K562 (cell line): ENCODE results near the gene PLCE1. TPM values are rescaled to one million over a fixed set of nuclear protein-coding genes. Genes with fewer than 3 reads are reported as not detected.

ENCODE experiments used
- ATAC-seq: fragments of 200-7000 bp; cut with Tn5 transposase; 3 replicates; pipeline ENCODE4 v1.9.1; 2020; ENCODE audit warnings: moderate library complexity
- BruUV-seq: library from RNA; stranded (reverse); fragments of 400-500 nt; replicated peaks from 2 replicates; lab custom pipeline; 2021; lab: Mats Ljungman, UMichigan
- CTCF ChIA-PET: fragments of 300-600 bp; formaldehyde crosslinking; extraction: SDS; loops from one replicate; lab custom pipeline; 2021; ENCODE audit warnings: low intra/inter-chr PET ratio; lab: Yijun Ruan, JAX
- POLR2A ChIA-PET: fragments of 300-600, 350-650 bp; sonication (Branson Sonifier 250); formaldehyde crosslinking; extraction: SDS; loops from one replicate; lab custom pipeline; 2021; ENCODE audit warnings: antibody characterized with exemption, inconsistent platforms; lab: Yijun Ruan, JAX
- DNase-seq, 4 experiments: peaks; one replicate each; pipeline versions ENCODE4 v3.0.0 to v3.0.0-alpha.2; 2011 to 2018; ENCODE audit warnings: low spot score in 3 of 4, mixed read lengths in 3 of 4; ENCODE audit errors: extremely low read depth in 1 of 4
- FAIRE-seq: peaks from 2 replicates; lab custom pipeline; 2011; peaks lifted over from hg19 to GRCh38; lab: Jason Lieb, UNC
- H2AFZ ChIP-seq: 2 replicates; pipeline ENCODE4 v1.6.0; 2011; ENCODE audit warnings: low read depth, low read length, control low read depth, inconsistent platforms
- H3K27ac ChIP-seq: fragments of 200-600 bp; 3 replicates; pipeline ENCODE4 v1.8.0; 2011; ENCODE audit warnings: low read depth, mild to moderate bottlenecking, control low read depth, inconsistent platforms, low read length, moderate library complexity, mixed read lengths; ENCODE audit errors: extremely low read depth
- H3K27me3 ChIP-seq, 2 experiments: fragments of 300-600 bp in 1 of 2; 2 replicates in 1 of 2; 3 replicates in 1 of 2; pipeline versions ENCODE4 v1.6.0 to v1.8.0; 2011; ENCODE audit warnings: inconsistent platforms in 2 of 2, low read length in 2 of 2, mild to moderate bottlenecking in 1 of 2, mixed read lengths in 1 of 2, moderate library complexity in 1 of 2; ENCODE audit not compliant: control insufficient read depth in 2 of 2, insufficient read depth in 2 of 2
- H3K36me3 ChIP-seq: fragments of 300-600 bp; 3 replicates; pipeline ENCODE4 v1.8.0; 2011; ENCODE audit warnings: mild to moderate bottlenecking, low read length, inconsistent platforms; ENCODE audit not compliant: control insufficient read depth, insufficient read depth
- H3K4me1 ChIP-seq, 2 experiments: fragments of 200-600 bp in 1 of 2; replicated peaks in 1 of 2; 2 replicates in 1 of 2; 3 replicates in 1 of 2; pipeline versions ENCODE4 v1.5.1 to v1.8.0; 2011; ENCODE audit warnings: inconsistent platforms in 2 of 2, low read length in 2 of 2, mild to moderate bottlenecking in 1 of 2, mixed read lengths in 1 of 2, moderate library complexity in 1 of 2; ENCODE audit not compliant: control insufficient read depth in 2 of 2, insufficient read depth in 2 of 2
- H3K4me2 ChIP-seq: 2 replicates; pipeline ENCODE4 v1.6.1; 2011; ENCODE audit warnings: low read length, control low read depth, inconsistent platforms, mixed read lengths; ENCODE audit not compliant: insufficient read depth
- H3K4me3 ChIP-seq: fragments of 200-600 bp; sonication (generic), shearing (Covaris generic); 2 replicates; pipeline ENCODE4 v1.5.1; 2016; ENCODE audit warnings: control low read depth, inconsistent platforms
- H3K79me2 ChIP-seq: fragments of 200-600 bp; 3 replicates; pipeline ENCODE4 v1.8.0; 2011; ENCODE audit warnings: low read length, inconsistent platforms; ENCODE audit not compliant: control insufficient read depth, insufficient read depth
- H3K9ac ChIP-seq, 2 experiments: 2 replicates each; pipeline versions ENCODE4 v1.6.0 to v1.6.1; 2011; ENCODE audit warnings: low read depth in 2 of 2, low read length in 2 of 2, control low read depth in 1 of 2, inconsistent platforms in 1 of 2, mild to moderate bottlenecking in 1 of 2, mixed read lengths in 1 of 2; ENCODE audit not compliant: insufficient read depth in 1 of 2
- H3K9me1 ChIP-seq: one replicate; pipeline ENCODE4 v1.6.0; 2011; ENCODE audit warnings: inconsistent platforms, mild to moderate bottlenecking, low read length, moderate library complexity; ENCODE audit not compliant: control insufficient read depth, insufficient read depth
- H3K9me3 ChIP-seq: replicated peaks from 2 replicates; pipeline ENCODE4 v1.5.1; 2011; ENCODE audit warnings: low read depth, low read length, inconsistent platforms; ENCODE audit not compliant: control insufficient read depth, insufficient read depth
- H4K20me1 ChIP-seq: replicated peaks from 2 replicates; pipeline ENCODE4 v1.6.1; 2011; ENCODE audit warnings: low read length, inconsistent platforms, mixed read lengths; ENCODE audit not compliant: control insufficient read depth, insufficient read depth
- CHD4 ChIP-seq: fragments of 200-600 bp; sonication (generic); IDR thresholded peaks from 3 replicates; pipeline ENCODE4 v1.6.1; 2012; ENCODE audit warnings: low read depth, mild to moderate bottlenecking, mixed read lengths, low read length, inconsistent platforms; ENCODE audit not compliant: insufficient read depth, insufficient replicate concordance, poor library complexity, severe bottlenecking
- ETS1 ChIP-seq: conservative IDR thresholded peaks from 2 replicates; pipeline ENCODE4 v1.6.1; 2011; ENCODE audit warnings: low read depth, mild to moderate bottlenecking, low read length; ENCODE audit not compliant: control insufficient read depth
- EZH2 ChIP-seq: IDR thresholded peaks from 2 replicates; pipeline ENCODE4 v1.6.1; 2012; ENCODE audit warnings: low read depth, mild to moderate bottlenecking, inconsistent platforms, low read length, borderline replicate concordance
- FIP1L1 ChIP-seq: fragments of 200-400 bp; formaldehyde crosslinking; IDR thresholded peaks from 2 replicates; pipeline ENCODE4 v1.6.1; 2018; ENCODE audit warnings: mild to moderate bottlenecking, low read depth, low read length; ENCODE audit not compliant: poor library complexity, severe bottlenecking
- FOXA1 ChIP-seq: fragments of 450-650 bp; IDR thresholded peaks from 2 replicates; pipeline ENCODE4 v1.6.1; 2016; ENCODE audit warnings: mild to moderate bottlenecking, borderline replicate concordance
- GMEB1 ChIP-seq: fragments of 250-450 bp; sonication (Bioruptor Pico); IDR thresholded peaks from 2 replicates; pipeline ENCODE4 v1.4.0; 2020; ENCODE audit warnings: mild to moderate bottlenecking
- NCOA2 ChIP-seq, 2 experiments: fragments of 450-650 bp; IDR thresholded peaks; 2 replicates each; pipeline ENCODE4 v1.6.1; 2018; ENCODE audit warnings: mild to moderate bottlenecking in 2 of 2, moderate library complexity in 1 of 2; ENCODE audit not compliant: partially characterized antibody in 2 of 2
- NCOR1 ChIP-seq: fragments of 450-650 bp; IDR thresholded peaks from 2 replicates; pipeline ENCODE4 v1.6.1; 2016; ENCODE audit warnings: mild to moderate bottlenecking, moderate library complexity
- NR3C1 ChIP-seq: sonication (generic); formaldehyde crosslinking; IDR thresholded peaks from 2 replicates; pipeline ENCODE4 v1.8.1; 2022; ENCODE audit warnings: missing genetic modification reagents
- PREB ChIP-seq: sonication (generic); formaldehyde crosslinking; IDR thresholded peaks from 2 replicates; pipeline ENCODE4 v1.8.1; 2023; ENCODE audit warnings: mild to moderate bottlenecking, missing genetic modification reagents
- PTTG1 ChIP-seq: fragments of 450-650 bp; IDR thresholded peaks from 2 replicates; pipeline ENCODE4 v1.6.1; 2016; ENCODE audit warnings: low read depth, mild to moderate bottlenecking, missing genetic modification characterization, missing compliant biosample characterization
- TRIM25 ChIP-seq: fragments of 450-650 bp; IDR thresholded peaks from 2 replicates; pipeline ENCODE4 v1.7.0; 2016; ENCODE audit warnings: borderline replicate concordance
- YY1 ChIP-seq, 3 experiments: IDR thresholded peaks; 2 replicates each; pipeline ENCODE4 v1.6.1; 2011; ENCODE audit warnings: low read length in 2 of 3, mild to moderate bottlenecking in 2 of 3, moderate library complexity in 2 of 3, borderline replicate concordance in 1 of 3, control low read depth in 1 of 3, low read depth in 1 of 3; ENCODE audit not compliant: insufficient read depth in 3 of 3, insufficient replicate concordance in 2 of 3, control insufficient read depth in 1 of 3, insufficient read length in 1 of 3; ENCODE audit errors: extremely low read depth in 1 of 3
- ZBED1 ChIP-seq: IDR thresholded peaks from 2 replicates; pipeline ENCODE4 v1.6.1; 2014
- ZNF175 ChIP-seq: fragments of 200-800 bp; sonication (Bioruptor generic); IDR thresholded peaks from 2 replicates; pipeline ENCODE4 v1.6.1; 2016; ENCODE audit warnings: low read depth, mild to moderate bottlenecking, missing genetic modification characterization, missing compliant biosample characterization
- ZNF41 ChIP-seq: fragments of 250-450 bp; sonication (Bioruptor Pico); conservative IDR thresholded peaks from 2 replicates; pipeline ENCODE4 v1.4.0; 2020; ENCODE audit warnings: mild to moderate bottlenecking
- ZZZ3 ChIP-seq: fragments of 450-650 bp; IDR thresholded peaks from 2 replicates; pipeline ENCODE4 v1.6.1; 2016; ENCODE audit warnings: antibody characterized with exemption, mild to moderate bottlenecking, moderate library complexity
- WGBS: fragments of 100-300 bp; shearing (Covaris generic); methylation state at CpG from one replicate; pipeline ENCODE4 v1.1.6; 2016; ENCODE audit warnings: low coverage, mixed read lengths; ENCODE audit not compliant: insufficient coverage; ENCODE audit errors: missing lambda C conversion rate; 5-methylcytosine and 5-hydroxymethylcytosine counted together
- in situ Hi-C: fragments of 300-500 bp; cut with MboI; formaldehyde crosslinking; loops from 4 replicates; pipeline ENCODE4 v1.15.0; 2018; ENCODE audit warnings: inconsistent platforms, mixed read lengths
- intact Hi-C: fragments of 100-400 bp; cut with micrococcal nuclease; formaldehyde crosslinking; loops from 2 replicates; pipeline ENCODE4 v1.14.2; 2022
- polyA plus RNA-seq, 8 experiments: library from polyadenylated mRNA; depleted of rRNA in 4 of 8; stranded (reverse) in 5 of 8; unstranded in 3 of 8; fragments of >200 nt; fragmentation: Nextera tagmentation in 2 of 8; fragmentation: Illumina TruSeq in 1 of 8; extraction: Ambion mirVana in 2 of 8; extraction: Trizol in 1 of 8; gene quantifications; 2 replicates each; pipeline versions ENCODE4 v1.2.1 to v1.2.3, GENCODE V29; 2011 to 2014; ENCODE audit warnings: inconsistent platforms in 1 of 8, missing spikeins in 1 of 8
- total RNA-seq, 7 experiments: library from RNA; depleted of rRNA in 6 of 7; stranded (reverse); fragments of >200 nt in 6 of 7; fragmentation: Illumina TruSeq in 2 of 7; extraction: Trizol in 2 of 7; gene quantifications; 2 replicates each; pipeline versions ENCODE4 v1.2.1 to v1.2.3, GENCODE V29; 2011 to 2021; ENCODE audit warnings: low replicate concordance in 1 of 7

The PLCE1 gene
- total and polyA plus RNA-seq, 9 of the 15 experiments (the other 6 are each of a cell fraction or from before 2014, with no cell fraction given) = under 0.01 to 0.52 (median 0.13) TPM; not detected in 5

GRCh38 chr10:94011296-94011695 lies 17.6 kb downstream of the PLCE1 start:
- H3K4me2 ChIP-seq = no peak overlapping the region
- DNase-seq (no peak), ATAC-seq (no peak), FAIRE-seq (no peak)
- no peak overlapping the region for H3K9ac ChIP-seq
- no peaks in the 10 kb centered on the region for H3K9me3 ChIP-seq
- no peak overlapping the region for H3K27ac ChIP-seq
- H3K9me1 ChIP-seq = no peaks in the 10 kb centered on the region
- H3K4me1 ChIP-seq = no peaks in the 10 kb centered on the region
- no peaks in the 10 kb centered on the region for H4K20me1 ChIP-seq
- H3K4me3 ChIP-seq = no peak overlapping the region
- intact Hi-C loops (no loop called here), in situ Hi-C loops (no loop called here)
- no peaks in the 10 kb centered on the region for H3K79me2 ChIP-seq
- CTCF ChIA-PET = no interaction called here
- POLR2A ChIA-PET = no interaction called here
- H3K36me3 ChIP-seq = no peaks in the 10 kb centered on the region
- 0% methylated on average over 2 of the region's 2 CpGs for WGBS
- no TSS peak for BruUV-seq
- H2AFZ ChIP-seq = no peak overlapping the region
- no peaks in the 10 kb centered on the region for H3K27me3 ChIP-seq
- TF ChIP-seq FIP1L1 (no peak), ETS1 (no peak), ZNF41 (CRISPR knock-in tag) (no peak), NCOR1 (no peak), CHD4 (no peak), ZBED1 (no peak), NR3C1 (CRISPR knock-in tag) (no peak), ZNF175 (CRISPR knock-in tag) (no peak), PTTG1 (tag) (no peak), ZZZ3 (no peak), PREB (no peak), YY1 (IDR thresholded peaks at IDR 0.05; ENCODE audit: borderline replicate concordance in 1 of 3, control insufficient read depth in 1 of 3, extremely low read depth in 1 of 3, insufficient read depth in 3 of 3, insufficient read length in 1 of 3, insufficient replicate concordance in 2 of 3, low read depth in 1 of 3, low read length in 2 of 3) (no peak), GMEB1 (no peak), EZH2 (no peak), NCOA2 (IDR thresholded peaks at IDR 0.05; ENCODE audit: partially characterized antibody in 2 of 2) (no peak), TRIM25 (no peak), FOXA1 (no peak)
